ENCODE results near the gene METTL16.
A peak's percentile ranks its signal among the peaks of the same experiment; 100 is the strongest.

Gene METTL16

DNA sequence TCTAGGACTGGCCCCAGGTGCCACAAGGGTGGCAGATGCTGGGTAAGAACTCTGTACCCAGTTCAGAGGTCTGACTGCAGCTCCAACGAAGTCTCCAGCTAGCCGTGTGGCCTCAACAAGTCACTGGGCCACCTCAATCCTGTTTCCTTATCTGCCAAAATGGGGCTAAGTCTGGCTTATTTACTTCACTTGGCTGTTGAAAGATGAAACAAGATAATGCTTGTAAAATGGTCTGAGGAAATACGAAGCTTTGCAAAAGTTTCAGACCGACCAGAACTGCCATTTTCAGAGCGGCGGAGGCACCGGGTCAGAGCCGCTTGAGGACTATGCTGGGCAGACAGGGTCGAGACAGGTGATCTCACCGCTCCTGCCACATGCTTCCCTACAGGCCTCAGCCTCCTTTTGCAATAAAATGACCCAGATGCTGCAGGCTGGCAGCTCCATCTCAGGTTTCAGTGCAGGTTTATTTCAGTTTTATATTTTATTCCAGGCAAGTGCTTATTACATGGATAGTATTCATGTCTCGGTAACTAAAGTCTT, 128.0 kb downstream of the METTL16 start:
- peak; percentile 26 for DNase-seq (ENCODE audit: low read depth, low spot score)

DNA sequence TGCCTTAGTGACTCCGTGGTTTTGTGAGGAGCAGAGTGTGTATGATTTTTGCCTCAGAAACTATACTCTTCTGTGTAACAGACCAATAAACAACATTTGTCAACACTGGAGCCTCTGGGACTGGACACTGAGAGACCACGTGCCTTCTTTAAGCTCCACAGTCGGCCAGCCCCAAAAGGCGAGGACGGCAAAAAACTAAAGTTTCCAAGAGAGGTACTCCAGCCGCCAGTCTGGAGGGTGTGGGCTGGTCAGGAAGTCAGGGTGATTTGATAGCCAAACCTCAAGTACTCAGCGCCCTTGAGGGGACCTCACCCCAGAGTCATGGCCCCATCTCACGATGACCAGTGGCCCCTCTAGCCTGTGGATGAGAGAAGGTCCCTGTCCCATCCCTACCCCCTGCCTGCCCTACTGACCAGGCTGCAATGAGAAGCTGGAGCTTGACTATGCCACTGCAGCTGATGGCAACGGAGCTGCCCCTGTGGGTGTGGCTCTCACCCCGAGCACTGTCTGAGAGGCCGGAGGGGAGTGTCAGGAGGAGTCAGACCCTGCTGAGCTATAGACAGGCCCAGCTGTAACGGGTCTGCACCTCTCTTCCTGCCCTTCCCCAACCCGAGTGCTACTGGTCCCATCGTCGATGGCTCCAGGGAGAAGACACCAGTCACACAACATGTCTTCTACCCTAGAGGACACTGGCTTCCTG, 130.6 kb downstream of the METTL16 start:
- no peak for DNase-seq (ENCODE audit: low read depth, low spot score)

DNA sequence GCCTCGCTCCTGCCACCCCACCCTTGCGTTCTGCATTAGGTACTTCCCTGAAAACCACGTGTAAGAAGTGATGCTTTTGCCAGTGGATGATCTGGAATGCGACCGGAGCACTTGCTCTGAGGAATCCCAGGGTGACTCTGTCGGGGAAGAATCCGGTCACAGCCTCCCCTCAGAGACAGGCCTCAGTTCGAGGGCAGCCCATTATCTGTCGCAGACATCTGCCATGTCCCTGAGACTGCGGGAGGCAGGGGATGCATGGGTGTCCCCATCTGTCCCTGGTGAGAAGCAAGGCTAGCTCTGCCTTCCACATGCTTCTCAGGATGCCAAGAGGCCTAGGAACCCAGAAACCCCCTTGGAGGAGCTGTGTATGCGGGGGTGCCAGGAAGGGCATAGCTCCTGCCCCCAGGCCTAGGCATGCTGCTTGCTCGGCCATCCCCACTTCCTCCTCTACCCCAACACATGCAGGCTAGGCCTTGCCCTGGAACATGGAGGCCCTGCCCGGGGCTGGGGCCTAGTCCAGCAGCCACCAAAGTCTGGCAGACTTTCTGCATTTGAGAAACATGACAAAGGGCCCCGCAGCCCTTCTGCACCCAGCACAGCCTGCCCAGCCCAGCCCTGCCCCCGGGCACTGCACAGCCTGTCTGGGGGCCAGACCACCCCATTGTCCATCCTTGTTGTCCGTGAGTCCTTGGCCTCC, 131.3 kb downstream of the METTL16 start:
- DNase-seq (ENCODE audit: low read depth, low spot score), result no peak

DNA sequence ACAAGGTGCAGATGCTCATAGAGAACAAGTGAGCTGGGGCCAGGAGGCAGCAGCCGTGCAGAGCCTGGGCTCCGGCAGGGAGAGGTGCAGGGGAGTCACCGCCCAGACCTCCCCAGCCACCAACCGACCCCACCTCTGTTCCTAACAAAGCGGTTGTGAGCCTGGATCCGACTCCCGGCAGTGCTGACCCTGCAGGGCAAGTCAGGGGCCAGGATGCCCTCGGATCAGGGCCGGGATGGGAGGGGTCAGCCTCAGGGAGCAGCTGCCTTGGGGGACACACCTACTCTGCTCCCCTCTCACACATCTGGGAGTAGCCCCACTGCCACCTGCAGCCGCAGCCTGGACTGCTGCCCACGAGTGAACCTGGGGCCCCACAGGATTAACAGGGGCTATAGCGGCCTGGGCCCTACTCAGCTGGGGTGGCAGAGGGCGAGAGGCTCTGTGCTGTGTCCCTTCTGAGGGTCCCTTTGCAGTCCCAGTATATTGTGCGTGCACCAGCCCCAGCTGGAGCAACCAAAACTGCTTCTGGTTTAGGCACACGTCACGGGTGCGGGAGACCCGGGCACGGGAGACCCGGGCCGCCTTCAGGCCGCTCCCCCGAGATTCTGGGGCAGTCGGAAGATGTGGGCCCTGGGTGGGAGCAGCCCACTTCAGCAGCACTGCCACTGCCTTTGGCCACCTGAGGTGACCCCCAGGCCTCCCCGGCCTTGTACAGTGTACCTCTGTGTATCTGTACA, 132.0 kb downstream of the METTL16 start:
- no peak for DNase-seq (ENCODE audit: low read depth, low spot score)

GRCh38 chr17:2378905-2379304, 132.8 kb downstream of the METTL16 start:
- DNase-seq (ENCODE audit: low read depth, low spot score), result no peak

GRCh38 chr17:2377659-2378058, 134.0 kb downstream of the METTL16 start:
- no peak for DNase-seq (ENCODE audit: low read depth, low spot score)

DNA sequence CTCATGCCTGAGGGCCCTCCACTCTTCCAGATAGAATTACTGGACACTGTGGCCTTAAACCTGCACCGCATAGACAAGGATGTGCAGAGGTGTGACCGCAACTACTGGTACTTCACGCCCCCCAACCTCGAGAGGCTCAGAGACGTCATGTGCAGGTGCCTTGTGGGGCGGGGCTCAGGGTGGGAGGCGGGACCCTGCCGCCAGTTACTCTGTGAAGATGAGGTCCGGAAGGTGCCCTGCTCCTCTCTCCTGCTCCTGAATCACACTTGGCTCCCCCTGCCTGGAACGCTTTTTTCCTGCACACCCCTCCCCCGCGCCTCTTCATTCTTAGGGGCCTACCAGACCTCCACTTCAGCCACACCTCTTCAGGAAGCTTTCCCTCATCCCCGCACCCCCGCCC, 135.6 kb downstream of the METTL16 start:
- no peak for DNase-seq (ENCODE audit: low read depth, low spot score)

DNA sequence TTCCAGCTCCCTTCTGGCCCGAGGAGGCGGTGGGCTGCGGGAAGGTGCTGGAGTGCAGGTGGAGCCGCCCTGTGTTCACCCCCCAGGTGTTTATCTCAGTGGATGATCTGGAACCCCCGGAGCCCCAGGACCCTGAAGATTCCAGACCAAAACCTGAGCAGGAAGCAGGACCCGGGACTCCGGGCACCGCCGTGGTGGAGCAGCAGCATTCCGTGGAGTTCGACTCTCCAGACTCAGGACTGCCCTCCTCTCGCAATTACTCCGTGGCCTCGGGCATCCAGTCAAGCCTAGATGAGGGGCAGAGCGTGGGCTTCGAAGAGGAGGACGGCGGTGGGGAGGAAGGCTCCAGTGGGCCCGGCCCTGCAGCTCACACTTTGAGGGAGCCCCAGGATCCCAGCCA, 136.3 kb downstream of the METTL16 start:
- no peak for DNase-seq (ENCODE audit: low read depth, low spot score)

DNA sequence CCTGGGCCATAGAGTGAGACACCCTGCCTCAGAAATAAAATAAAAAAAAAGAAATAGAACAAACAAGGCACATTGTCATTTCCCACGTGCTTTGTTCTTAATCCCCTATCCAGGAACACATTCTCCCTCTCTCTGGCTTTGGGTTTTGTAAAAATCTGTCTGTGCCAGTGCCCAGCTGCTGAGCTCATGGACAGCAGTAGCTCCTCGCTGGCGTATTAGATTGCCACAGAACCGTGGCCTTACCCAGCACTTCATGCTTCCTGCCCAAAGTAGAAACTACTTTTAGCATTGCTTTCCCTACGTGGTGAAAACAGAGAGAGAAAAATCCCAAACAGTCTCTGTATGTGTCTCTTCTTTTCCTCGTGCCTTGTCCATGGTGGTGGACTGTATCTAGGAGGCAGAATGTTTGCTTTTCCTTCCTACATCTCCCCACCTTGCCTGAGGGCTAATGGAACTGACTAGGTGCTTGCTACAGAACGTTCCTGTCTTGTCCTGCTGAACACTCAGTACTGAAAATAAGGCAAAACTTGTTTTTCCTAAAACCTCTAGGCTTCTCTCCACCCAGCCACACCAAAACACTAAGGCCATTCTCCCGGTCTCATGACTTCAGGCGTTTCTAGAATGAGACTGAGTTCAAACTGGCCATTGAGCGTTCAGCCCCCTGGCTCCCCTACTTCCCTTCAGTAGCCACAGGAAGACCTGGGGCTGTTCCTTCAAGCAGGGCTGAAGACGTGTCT, 137.0 kb downstream of the METTL16 start:
- peak; percentile 62 for DNase-seq (ENCODE audit: low read depth, low spot score)

- DNase-seq (ENCODE audit: low read depth, low spot score), result no peak
These were observed 138.5 kb downstream of the METTL16 start for GRCh38 chr17:2373179-2373578.

DNA sequence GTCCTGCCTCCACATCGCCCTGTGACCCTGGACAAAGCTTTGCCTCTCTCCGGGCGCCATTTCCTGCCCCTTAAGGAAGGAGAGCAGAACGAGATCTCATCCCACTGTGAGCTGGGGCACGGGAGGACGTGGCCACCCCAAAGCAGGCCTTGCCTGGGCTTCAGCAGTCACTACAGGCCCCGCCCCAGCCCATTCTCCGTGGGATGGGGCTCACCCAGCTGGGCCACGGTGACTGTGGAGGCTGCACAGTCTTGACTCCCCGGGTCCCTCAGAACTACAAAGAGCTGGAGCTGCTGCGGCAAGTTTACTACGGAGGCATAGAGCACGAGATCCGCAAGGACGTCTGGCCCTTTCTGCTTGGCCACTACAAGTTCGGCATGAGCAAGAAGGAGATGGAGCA, 139.0 kb downstream of the METTL16 start:
- no peak for DNase-seq (ENCODE audit: low read depth, low spot score)

DNA sequence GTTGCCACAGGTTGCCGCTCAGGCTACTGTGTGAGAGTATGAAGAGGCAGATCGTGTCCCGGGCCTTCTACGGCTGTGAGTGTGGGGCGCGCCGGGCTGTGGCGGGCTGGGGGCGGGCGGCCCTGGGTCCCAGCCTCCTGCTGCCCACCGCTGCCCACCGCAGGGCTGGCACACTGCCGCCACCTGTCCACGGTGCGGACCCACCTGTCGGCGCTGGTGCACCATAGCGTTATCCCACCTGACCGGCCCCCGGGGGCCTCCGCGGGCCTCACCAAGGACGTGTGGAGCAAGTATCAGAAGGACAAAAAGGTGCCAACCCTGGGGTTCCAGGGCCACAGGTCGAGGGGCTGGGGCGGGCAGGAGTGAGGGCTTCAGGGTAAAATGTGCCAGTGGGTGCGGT, 139.5 kb downstream of the METTL16 start:
- no peak for DNase-seq (ENCODE audit: low read depth, low spot score)

GRCh38 chr17:2371183-2372130, 140.2 kb downstream of the METTL16 start:
- no peak for DNase-seq (ENCODE audit: low read depth, low spot score)

DNA sequence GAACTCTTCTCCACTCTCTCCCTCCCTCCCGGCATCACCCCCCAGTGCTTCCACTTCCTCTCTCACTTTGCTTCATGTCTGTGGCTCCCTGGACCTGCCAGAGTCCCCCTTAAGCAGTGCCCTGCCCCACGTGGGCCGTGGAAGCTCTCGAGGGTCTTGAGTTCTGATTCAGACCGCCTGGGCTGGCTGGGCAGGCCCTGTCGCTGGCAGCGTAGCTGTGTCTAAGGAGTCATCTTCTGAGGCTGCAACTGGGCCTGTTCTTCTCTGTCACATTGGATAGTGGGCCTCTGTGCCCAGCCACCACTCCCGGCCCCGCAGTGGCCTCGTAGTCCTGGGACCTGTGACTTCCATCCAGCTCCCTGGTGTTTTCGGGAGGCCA, 141.5 kb downstream of the METTL16 start:
- no peak for DNase-seq (ENCODE audit: low read depth, low spot score)

DNA sequence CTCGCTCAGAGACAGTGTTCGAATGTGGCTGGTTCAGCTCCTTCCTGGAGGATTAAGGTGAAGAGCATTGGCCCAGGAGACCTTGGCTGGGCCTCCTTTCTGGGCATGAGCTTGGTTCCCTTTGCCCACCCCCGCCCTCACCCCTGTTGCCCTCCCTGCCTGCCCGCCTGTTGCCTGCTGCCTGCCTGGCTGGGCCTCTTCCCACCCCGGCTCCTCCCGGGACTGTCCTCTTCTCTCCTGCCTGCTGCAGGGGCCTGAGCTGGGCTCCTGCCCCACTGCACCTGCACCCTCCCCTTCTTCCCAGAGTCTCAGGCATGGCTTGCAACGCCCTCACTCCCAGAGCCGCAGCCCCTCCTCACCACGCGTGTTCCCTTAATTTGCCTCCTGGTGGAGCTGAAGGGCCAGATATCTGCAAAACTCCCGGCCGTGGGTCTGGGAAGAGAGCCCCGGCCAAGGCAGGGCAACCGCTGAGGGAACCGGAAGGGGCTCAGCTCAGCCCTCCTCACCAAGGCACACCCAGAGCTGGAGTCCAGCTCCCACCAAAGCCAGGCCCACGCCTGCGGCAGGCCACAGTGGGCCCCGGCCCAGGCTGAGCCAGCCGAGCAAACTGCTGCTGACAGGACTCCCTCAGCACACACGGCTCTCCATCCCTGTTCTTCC, 142.0 kb downstream of the METTL16 start:
- peak; percentile 50 for DNase-seq (ENCODE audit: low read depth, low spot score)

- no peak for DNase-seq (ENCODE audit: low read depth, low spot score)
These were observed 142.6 kb downstream of the METTL16 start for GRCh38 chr17:2369039-2369438.

- no peak for DNase-seq (ENCODE audit: low read depth, low spot score)
These were observed 143.3 kb downstream of the METTL16 start for GRCh38 chr17:2368359-2368758.

DNA sequence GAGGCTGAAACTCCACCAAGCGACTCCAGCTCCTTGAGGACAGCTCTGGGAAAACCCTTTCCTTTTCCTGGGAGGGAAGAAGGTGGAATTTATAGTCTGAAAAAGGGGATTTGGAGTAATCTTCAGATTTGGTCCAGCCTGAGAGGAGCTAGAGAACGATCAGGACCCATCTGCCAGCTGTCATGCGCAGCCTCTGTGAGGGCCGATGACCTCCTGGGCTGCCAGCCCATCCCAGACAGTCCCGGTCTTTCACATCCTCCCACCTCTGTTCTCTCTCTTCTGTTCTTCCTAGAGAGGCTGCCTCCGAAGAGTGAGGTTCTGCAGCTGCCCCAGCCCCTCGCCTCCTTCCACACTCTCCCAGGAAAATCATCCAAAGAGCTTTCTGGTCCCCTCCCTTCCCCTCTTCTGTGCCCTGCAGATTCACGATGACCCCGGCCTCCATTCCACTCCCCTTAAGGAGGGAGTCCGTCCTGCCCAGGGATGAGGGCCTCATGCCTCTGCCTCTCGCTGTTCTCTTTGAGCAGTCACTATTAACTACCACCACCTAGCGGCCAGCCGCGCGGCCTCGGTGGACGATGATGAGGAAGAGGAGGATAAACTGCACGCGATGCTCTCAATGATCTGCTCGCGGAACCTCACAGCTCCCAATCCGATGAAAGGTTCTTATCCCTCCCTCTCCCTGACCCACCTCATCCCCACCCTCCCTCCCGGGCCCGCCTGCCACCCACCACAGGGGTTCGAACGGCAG, 144.8 kb downstream of the METTL16 start:
- peak; percentile 69 for DNase-seq (ENCODE audit: low read depth, low spot score)
